Endodermal cell (in vitro differentiated cells): ENCODE measurements around the gene NIPBL. TPM values are rescaled to one million over a fixed set of nuclear protein-coding genes. Genes with fewer than 3 reads are reported as not detected.

Experiments used
- DNase-seq: peaks from one replicate; pipeline ENCODE4 v3.0.0-alpha.2; 2017
- H3K27ac ChIP-seq: 2 replicates; pipeline ENCODE4 v1.5.1; 2013; ENCODE audit warnings: mild to moderate bottlenecking, low read depth, low read length, moderate library complexity
- H3K27me3 ChIP-seq: 2 replicates; pipeline ENCODE4 v1.6.1; 2013; ENCODE audit warnings: mild to moderate bottlenecking, low read length, moderate library complexity; ENCODE audit not compliant: insufficient read depth, control insufficient read depth, poor library complexity, severe bottlenecking
- H3K36me3 ChIP-seq: 2 replicates; pipeline ENCODE4 v1.7.0; 2013; ENCODE audit warnings: mild to moderate bottlenecking, low read length, moderate library complexity; ENCODE audit not compliant: control insufficient read depth, insufficient read depth
- H3K4me1 ChIP-seq: one replicate; pipeline ENCODE4 v1.7.0; 2013; ENCODE audit warnings: low read length; ENCODE audit not compliant: control insufficient read depth, insufficient read depth
- H3K4me3 ChIP-seq: 2 replicates; pipeline ENCODE4 v1.5.1; 2013; ENCODE audit warnings: mild to moderate bottlenecking, low read length, moderate library complexity
- H3K9ac ChIP-seq: 2 replicates; pipeline ENCODE4 v1.6.1; 2013; ENCODE audit warnings: mild to moderate bottlenecking, low read length, moderate library complexity; ENCODE audit not compliant: poor library complexity, severe bottlenecking; ENCODE audit errors: extremely low read depth
- H3K9me3 ChIP-seq: 2 replicates; pipeline ENCODE4 v1.6.1; 2013; ENCODE audit warnings: mild to moderate bottlenecking, low read length, moderate library complexity; ENCODE audit not compliant: control insufficient read depth
- H3K27ac Mint-ChIP-seq: 2 replicates; pipeline ENCODE4 v1.8.0; 2020; ENCODE audit warnings: mixed read lengths
- H3K27me3 Mint-ChIP-seq: 2 replicates; pipeline ENCODE4 v1.8.0; 2021; ENCODE audit warnings: mild to moderate bottlenecking, mixed read lengths; ENCODE audit not compliant: insufficient read depth
- H3K36me3 Mint-ChIP-seq: 2 replicates; pipeline ENCODE4 v1.8.0; 2020; ENCODE audit warnings: low read depth, mixed read lengths
- H3K4me1 Mint-ChIP-seq: 2 replicates; pipeline ENCODE4 v1.8.0; 2020; ENCODE audit warnings: mixed read lengths
- H3K4me3 Mint-ChIP-seq: 2 replicates; pipeline ENCODE4 v1.8.0; 2020; ENCODE audit warnings: mild to moderate bottlenecking, moderate library complexity, mixed read lengths
- H3K9me3 Mint-ChIP-seq: 2 replicates; pipeline ENCODE4 v1.8.0; 2020; ENCODE audit warnings: mild to moderate bottlenecking, mixed read lengths
- CTCF ChIP-seq: fragments of 200-600 bp; sonication (generic); conservative IDR thresholded peaks from 2 replicates; pipeline ENCODE4 v1.5.0; 2021; ENCODE audit warnings: antibody characterized with exemption, mild to moderate bottlenecking
- WGBS, 2 experiments: methylation state at CpG; one replicate each; pipeline versions ENCODE4 v1.1.5 to v1.1.7; 2013; ENCODE audit warnings: missing lambda C conversion rate in 2 of 2, mixed read lengths in 1 of 2; ENCODE audit not compliant: insufficient coverage in 1 of 2, insufficient read length in 1 of 2; 5-methylcytosine and 5-hydroxymethylcytosine counted together
- total RNA-seq, 2 donors: library from RNA; stranded (reverse); fragmentation: NEBNext Ultra II Directional in 1 of 2; extraction: Animal tissue kit (Norgen Biotek cat#: 25700) in 1 of 2; gene quantifications; 2 replicates in 1 of 2; 3 replicates in 1 of 2; pipeline ENCODE4 v1.2.1, GENCODE V29; 2021

NIPBL gene
- total RNA-seq, 2 donors from 2014 or later = 63.3 to 65.8 TPM

- no peaks in the 10 kb centered on the region for H3K27me3 ChIP-seq
- Mint-ChIP-seq H3K9me3 (no peaks in the 10 kb centered on the region), H3K4me3 (no peak overlapping the region), H3K27me3 (no peaks in the 10 kb centered on the region), H3K36me3 (no peaks in the 10 kb centered on the region), H3K4me1 (peaks cover 10% of the 10 kb centered on the region), H3K27ac (no peak overlapping the region)
- no peaks in the 10 kb centered on the region for H3K4me1 ChIP-seq
- H3K27ac ChIP-seq = no peak overlapping the region
- no peak overlapping the region for H3K4me3 ChIP-seq
- TF ChIP-seq CTCF = no peak
- WGBS, 2 experiments = 96% methylated on average over 3 of the region's 5 CpGs; no CpG with 5 or more reads in 1 of the 2 experiments
- H3K36me3 ChIP-seq = no peaks in the 10 kb centered on the region
- no peak for DNase-seq
- no peaks in the 10 kb centered on the region for H3K9me3 ChIP-seq
- H3K9ac ChIP-seq = no peak overlapping the region
Observed at GRCh38 chr5:36938129-36938528, 61.6 kb downstream of the NIPBL start.

DNA sequence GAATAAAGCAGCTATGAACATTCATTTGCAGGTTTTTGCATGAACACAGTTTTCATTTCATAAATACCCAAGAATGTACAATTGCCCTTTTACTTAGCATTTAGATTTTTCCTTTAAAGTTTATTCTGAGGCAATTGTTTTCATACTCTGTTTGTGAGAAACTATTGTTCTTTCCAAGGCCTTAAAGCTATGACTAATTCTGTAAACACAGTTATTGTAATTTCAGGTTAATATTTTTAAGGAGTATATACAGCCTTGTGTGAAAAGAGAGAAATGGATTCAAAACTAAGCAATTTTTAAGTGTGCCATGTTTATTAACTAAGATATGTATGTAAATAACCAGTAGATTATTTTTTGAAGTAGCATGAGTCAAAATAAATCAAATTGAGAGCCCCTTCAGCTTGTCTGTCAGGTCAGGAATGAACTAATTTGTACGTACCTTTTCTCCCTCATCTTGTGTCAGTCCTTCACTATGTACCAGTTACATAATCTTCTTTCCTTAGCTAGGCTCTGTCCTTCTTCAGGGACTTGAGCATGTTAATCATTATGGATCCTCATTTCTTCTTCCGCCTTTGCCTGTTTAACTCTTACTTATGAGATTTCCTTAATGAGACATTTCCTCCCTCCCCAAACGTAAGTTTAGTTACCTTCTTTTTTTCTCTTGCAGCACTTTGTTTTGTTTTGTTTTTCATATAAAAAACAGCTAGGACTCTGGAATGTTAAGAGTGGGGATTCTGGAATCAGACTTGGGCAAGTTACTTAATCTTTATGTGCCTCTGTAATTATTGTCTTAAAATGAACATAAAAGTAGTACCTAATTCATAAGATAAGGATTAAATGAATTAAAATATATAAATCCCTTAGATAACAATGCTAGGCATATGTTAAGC, 63.6 kb downstream of the NIPBL start:
- 92 to 100% methylated on average over 2 to 3 of the region's 3 CpGs for WGBS, 2 experiments
- Histone ChIP-seq H3K9me3 (no peaks in the 10 kb centered on the region), H3K9ac (no peak overlapping the region), H3K4me3 (no peak overlapping the region), H3K27ac (no peak overlapping the region), H3K4me1 (no peaks in the 10 kb centered on the region), H3K36me3 (no peaks in the 10 kb centered on the region), H3K27me3 (no peaks in the 10 kb centered on the region)
- Mint-ChIP-seq H3K9me3 (no peaks in the 10 kb centered on the region), H3K27ac (no peak overlapping the region), H3K36me3 (no peaks in the 10 kb centered on the region), H3K4me3 (no peak overlapping the region), H3K4me1 (peaks cover 10% of the 10 kb centered on the region), H3K27me3 (no peaks in the 10 kb centered on the region)
- no peak for DNase-seq
- TF ChIP-seq CTCF = no peak

GRCh38 chr5:36943584-36943983, 67.0 kb downstream of the NIPBL start:
- no peak overlapping the region for H3K27ac Mint-ChIP-seq
- Histone ChIP-seq H3K9me3 (no peaks in the 10 kb centered on the region), H3K4me3 (no peak overlapping the region), H3K4me1 (no peaks in the 10 kb centered on the region), H3K27ac (peak overlapping the region; percentile 20), H3K9ac (no peak overlapping the region), H3K36me3 (no peaks in the 10 kb centered on the region), H3K27me3 (no peaks in the 10 kb centered on the region)
- H3K9me3 Mint-ChIP-seq = no peaks in the 10 kb centered on the region
- no peak for TF ChIP-seq CTCF
- no peak for DNase-seq
- H3K27me3 Mint-ChIP-seq = no peaks in the 10 kb centered on the region
- no peak overlapping the region for H3K4me3 Mint-ChIP-seq
- H3K4me1 Mint-ChIP-seq = peaks cover 20% of the 10 kb centered on the region
- WGBS, 2 experiments = 77 to 94% methylated on average over 1 of the region's 1 CpG
- H3K36me3 Mint-ChIP-seq = no peaks in the 10 kb centered on the region
